Measurements from ENCODE around the gene PLA2R1. TPM values are rescaled to one million over a fixed set of nuclear protein-coding genes. Genes with fewer than 3 reads are reported as not detected.

PLA2R1 gene
- total RNA-seq, 1 experiment from 2014 or later, result 1.1 TPM

DNA sequence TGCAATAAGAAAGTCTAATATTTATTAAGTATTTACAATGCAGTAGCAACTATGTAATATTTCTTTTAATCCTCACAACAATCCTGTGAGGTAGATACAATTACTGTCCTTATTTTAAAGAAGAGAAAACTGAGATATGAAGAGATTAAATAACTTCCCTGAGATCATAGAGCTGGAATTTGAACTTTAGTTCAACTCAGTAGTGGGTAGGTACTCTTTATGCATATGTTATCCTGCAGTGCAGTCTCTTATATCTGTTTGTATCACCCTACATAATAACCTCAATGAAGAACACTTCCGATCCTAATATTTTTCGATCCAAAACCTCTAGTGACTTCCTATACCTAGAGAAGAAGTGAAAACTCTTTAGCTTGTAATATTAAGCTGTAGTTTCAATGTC lies 64.2 kb downstream of the PLA2R1 start:
- ATAC-seq (no peak), DNase-seq (ENCODE audit: low spot score) (no peak)
- H3K27me3 Mint-ChIP-seq (ENCODE audit: low read depth), result no peaks in the 10 kb centered on the region
- H3K36me3 Mint-ChIP-seq, result peaks cover 20% of the 10 kb centered on the region
- peaks cover 11% of the 10 kb centered on the region for H3K4me1 Mint-ChIP-seq
- H3K27ac Mint-ChIP-seq, result no peak overlapping the region
- no peak for TF ChIP-seq ZNF512 (CRISPR knock-in tag; IDR thresholded peaks at IDR 0.05; ENCODE audit: borderline replicate concordance)
- TF ChIP-seq TEAD1 (CRISPR knock-in tag; IDR thresholded peaks at IDR 0.05), result no peak
- no peak for TF ChIP-seq PRRX2 (CRISPR knock-in tag; IDR thresholded peaks at IDR 0.05)
- TF ChIP-seq USF2 (CRISPR knock-in tag; IDR thresholded peaks at IDR 0.05), result no peak
- no peak for TF ChIP-seq HMGA2 (CRISPR knock-in tag; IDR thresholded peaks at IDR 0.05)
- TF ChIP-seq FOXP1 (CRISPR knock-in tag; IDR thresholded peaks at IDR 0.05; ENCODE audit: borderline replicate concordance), result no peak
- no peak for TF ChIP-seq NFE2L1 (CRISPR knock-in tag; IDR thresholded peaks at IDR 0.05)
- TF ChIP-seq STAT6 (CRISPR knock-in tag; conservative IDR thresholded peaks at IDR 0.05; ENCODE audit: low read depth), result no peak
- TF ChIP-seq CBFB (CRISPR knock-in tag; IDR thresholded peaks at IDR 0.05; ENCODE audit: low read depth), result no peak
- no peak overlapping the region for H3K4me3 Mint-ChIP-seq
- POLR2A ChIA-PET, result no interaction called here
- peaks cover 32% of the 10 kb centered on the region for H3K9me3 Mint-ChIP-seq
- CTCF ChIA-PET, result interaction anchor here (1.6 kb wide), 1 partner anchor 24 kb away, joined by 3 read pairs; no protein-coding TSS in a partner anchor

GRCh38 chr2:159996792-159997546 lies 65.4 kb downstream of the PLA2R1 start:
- peaks cover 11% of the 10 kb centered on the region for H3K4me1 Mint-ChIP-seq
- ATAC-seq (no peak), DNase-seq (ENCODE audit: low spot score) (no peak)
- H3K4me3 Mint-ChIP-seq, result no peak overlapping the region
- H3K27ac Mint-ChIP-seq, result no peak overlapping the region
- ChIA-PET CTCF (interaction anchor here (0.6 to 1.6 kb wide), 2 partner anchors 26 to 922 kb away, joined by 3 read pairs; no protein-coding TSS in a partner anchor), POLR2A (no interaction called here)
- H3K9me3 Mint-ChIP-seq, result peaks cover 32% of the 10 kb centered on the region
- H3K36me3 Mint-ChIP-seq, result peaks cover 20% of the 10 kb centered on the region
- H3K27me3 Mint-ChIP-seq (ENCODE audit: low read depth), result no peaks in the 10 kb centered on the region
- TF ChIP-seq, protein P1, sequence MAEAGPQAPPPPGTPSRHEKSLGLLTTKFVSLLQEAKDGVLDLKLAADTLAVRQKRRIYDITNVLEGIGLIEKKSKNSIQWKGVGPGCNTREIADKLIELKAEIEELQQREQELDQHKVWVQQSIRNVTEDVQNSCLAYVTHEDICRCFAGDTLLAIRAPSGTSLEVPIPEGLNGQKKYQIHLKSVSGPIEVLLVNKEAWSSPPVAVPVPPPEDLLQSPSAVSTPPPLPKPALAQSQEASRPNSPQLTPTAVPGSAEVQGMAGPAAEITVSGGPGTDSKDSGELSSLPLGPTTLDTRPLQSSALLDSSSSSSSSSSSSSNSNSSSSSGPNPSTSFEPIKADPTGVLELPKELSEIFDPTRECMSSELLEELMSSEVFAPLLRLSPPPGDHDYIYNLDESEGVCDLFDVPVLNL (CRISPR knock-in tag; IDR thresholded peaks at IDR 0.05; ENCODE audit: borderline replicate concordance, low read depth), result no peak
- TF ChIP-seq ZNF121 (CRISPR knock-in tag; IDR thresholded peaks at IDR 0.05) (no peak), HMGXB4 (CRISPR knock-in tag; IDR thresholded peaks at IDR 0.05) (no peak), ERG (CRISPR knock-in tag; IDR thresholded peaks at IDR 0.05) (no peak), CREB1 (CRISPR knock-in tag; IDR thresholded peaks at IDR 0.05) (no peak), NFE2L1 (CRISPR knock-in tag; IDR thresholded peaks at IDR 0.05) (no peak), NR1H2 (CRISPR knock-in tag; IDR thresholded peaks at IDR 0.05) (no peak)
- TF ChIP-seq, protein P2, sequence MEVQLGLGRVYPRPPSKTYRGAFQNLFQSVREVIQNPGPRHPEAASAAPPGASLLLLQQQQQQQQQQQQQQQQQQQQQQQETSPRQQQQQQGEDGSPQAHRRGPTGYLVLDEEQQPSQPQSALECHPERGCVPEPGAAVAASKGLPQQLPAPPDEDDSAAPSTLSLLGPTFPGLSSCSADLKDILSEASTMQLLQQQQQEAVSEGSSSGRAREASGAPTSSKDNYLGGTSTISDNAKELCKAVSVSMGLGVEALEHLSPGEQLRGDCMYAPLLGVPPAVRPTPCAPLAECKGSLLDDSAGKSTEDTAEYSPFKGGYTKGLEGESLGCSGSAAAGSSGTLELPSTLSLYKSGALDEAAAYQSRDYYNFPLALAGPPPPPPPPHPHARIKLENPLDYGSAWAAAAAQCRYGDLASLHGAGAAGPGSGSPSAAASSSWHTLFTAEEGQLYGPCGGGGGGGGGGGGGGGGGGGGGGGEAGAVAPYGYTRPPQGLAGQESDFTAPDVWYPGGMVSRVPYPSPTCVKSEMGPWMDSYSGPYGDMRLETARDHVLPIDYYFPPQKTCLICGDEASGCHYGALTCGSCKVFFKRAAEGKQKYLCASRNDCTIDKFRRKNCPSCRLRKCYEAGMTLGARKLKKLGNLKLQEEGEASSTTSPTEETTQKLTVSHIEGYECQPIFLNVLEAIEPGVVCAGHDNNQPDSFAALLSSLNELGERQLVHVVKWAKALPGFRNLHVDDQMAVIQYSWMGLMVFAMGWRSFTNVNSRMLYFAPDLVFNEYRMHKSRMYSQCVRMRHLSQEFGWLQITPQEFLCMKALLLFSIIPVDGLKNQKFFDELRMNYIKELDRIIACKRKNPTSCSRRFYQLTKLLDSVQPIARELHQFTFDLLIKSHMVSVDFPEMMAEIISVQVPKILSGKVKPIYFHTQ (CRISPR knock-in tag; IDR thresholded peaks at IDR 0.05), result no peak
- TF ChIP-seq, protein P3, sequence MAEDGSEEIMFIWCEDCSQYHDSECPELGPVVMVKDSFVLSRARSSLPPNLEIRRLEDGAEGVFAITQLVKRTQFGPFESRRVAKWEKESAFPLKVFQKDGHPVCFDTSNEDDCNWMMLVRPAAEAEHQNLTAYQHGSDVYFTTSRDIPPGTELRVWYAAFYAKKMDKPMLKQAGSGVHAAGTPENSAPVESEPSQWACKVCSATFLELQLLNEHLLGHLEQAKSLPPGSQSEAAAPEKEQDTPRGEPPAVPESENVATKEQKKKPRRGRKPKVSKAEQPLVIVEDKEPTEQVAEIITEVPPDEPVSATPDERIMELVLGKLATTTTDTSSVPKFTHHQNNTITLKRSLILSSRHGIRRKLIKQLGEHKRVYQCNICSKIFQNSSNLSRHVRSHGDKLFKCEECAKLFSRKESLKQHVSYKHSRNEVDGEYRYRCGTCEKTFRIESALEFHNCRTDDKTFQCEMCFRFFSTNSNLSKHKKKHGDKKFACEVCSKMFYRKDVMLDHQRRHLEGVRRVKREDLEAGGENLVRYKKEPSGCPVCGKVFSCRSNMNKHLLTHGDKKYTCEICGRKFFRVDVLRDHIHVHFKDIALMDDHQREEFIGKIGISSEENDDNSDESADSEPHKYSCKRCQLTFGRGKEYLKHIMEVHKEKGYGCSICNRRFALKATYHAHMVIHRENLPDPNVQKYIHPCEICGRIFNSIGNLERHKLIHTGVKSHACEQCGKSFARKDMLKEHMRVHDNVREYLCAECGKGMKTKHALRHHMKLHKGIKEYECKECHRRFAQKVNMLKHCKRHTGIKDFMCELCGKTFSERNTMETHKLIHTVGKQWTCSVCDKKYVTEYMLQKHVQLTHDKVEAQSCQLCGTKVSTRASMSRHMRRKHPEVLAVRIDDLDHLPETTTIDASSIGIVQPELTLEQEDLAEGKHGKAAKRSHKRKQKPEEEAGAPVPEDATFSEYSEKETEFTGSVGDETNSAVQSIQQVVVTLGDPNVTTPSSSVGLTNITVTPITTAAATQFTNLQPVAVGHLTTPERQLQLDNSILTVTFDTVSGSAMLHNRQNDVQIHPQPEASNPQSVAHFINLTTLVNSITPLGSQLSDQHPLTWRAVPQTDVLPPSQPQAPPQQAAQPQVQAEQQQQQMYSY (CRISPR knock-in tag; IDR thresholded peaks at IDR 0.05), result no peak

Data from WTC11 (cell line).